HCT116 (cell line): Measurements from ENCODE around the gene SMAD2. TPM values are rescaled to one million over a fixed set of nuclear protein-coding genes. Genes with fewer than 3 reads are reported as not detected.

Source experiments
- ATAC-seq: fragments of 200-7000 bp; cut with Tn5 transposase; 2 replicates; pipeline ENCODE4 v1.9.1; 2020; ENCODE audit warnings: mild to moderate bottlenecking, moderate library complexity
- BruUV-seq: library from RNA; stranded (reverse); fragments of 400-500 nt; replicated peaks from 2 replicates; lab custom pipeline; 2021; lab: Mats Ljungman, UMichigan
- CTCF ChIA-PET: fragments of 300-600 bp; sonication (Branson Sonifier 250); formaldehyde crosslinking; loops from one replicate; lab custom pipeline; 2021; ENCODE audit warnings: antibody characterized with exemption; lab: Charles Lee
- POLR2A ChIA-PET: fragments of 300-600, 350-600 bp; sonication (Branson Sonifier 250); formaldehyde crosslinking; loops from one replicate; lab custom pipeline; 2021; ENCODE audit warnings: antibody characterized with exemption; lab: Charles Lee
- RAD21 ChIA-PET, 2 experiments: fragments of 300-600 bp; sonication (Branson Sonifier 250); formaldehyde crosslinking; loops; one replicate each; lab custom pipeline; 2023; ENCODE audit warnings: low total read pairs in 2 of 2; ENCODE audit not compliant: uncharacterized antibody in 2 of 2, unreplicated experiment in 2 of 2, low non-redundant PET in 1 of 2; lab: Charles Lee
- DNase-seq: peaks from one replicate; pipeline ENCODE4 v3.0.0-alpha.2; 2010; ENCODE audit warnings: low read depth, low spot score
- H2AFZ ChIP-seq: fragments of 200-600 bp; shearing (Covaris generic), sonication (generic); 2 replicates; pipeline ENCODE4 v1.6.1; 2017; ENCODE audit warnings: low read depth, mixed run types, mixed read lengths, antibody characterized with exemption, low read length; ENCODE audit not compliant: poor library complexity, severe bottlenecking
- H3K27ac ChIP-seq: 2 replicates; pipeline ENCODE4 v1.5.1; 2012; ENCODE audit warnings: low read depth, low read length
- H3K27me3 ChIP-seq: fragments of 200-600 bp; sonication (generic); 2 replicates; pipeline ENCODE4 v1.6.1; 2016; ENCODE audit warnings: mixed run types, low read length, mixed read lengths; ENCODE audit not compliant: insufficient read depth
- H3K36me3 ChIP-seq, 2 experiments: fragments of 200-500 bp in 1 of 2; fragments of 200-600 bp in 1 of 2; sonication (Bioruptor generic) in 1 of 2; sonication (generic) in 1 of 2; 2 replicates each; pipeline versions ENCODE4 v1.5.1 to v1.6.1; 2014 to 2016; ENCODE audit warnings: low read length in 2 of 2, inconsistent platforms in 1 of 2, mixed read lengths in 1 of 2, mixed run types in 1 of 2; ENCODE audit not compliant: insufficient read depth in 2 of 2, control insufficient read depth in 1 of 2
- H3K4me1 ChIP-seq, 2 experiments: fragments of 200-600 bp in 1 of 2; sonication (generic) in 1 of 2; 2 replicates each; pipeline versions ENCODE4 v1.5.1 to v1.6.1; 2012 to 2017; ENCODE audit warnings: low read length in 2 of 2, inconsistent platforms in 1 of 2, mild to moderate bottlenecking in 1 of 2, mixed read lengths in 1 of 2, mixed run types in 1 of 2, moderate library complexity in 1 of 2; ENCODE audit not compliant: insufficient read depth in 2 of 2, control insufficient read depth in 1 of 2
- H3K4me2 ChIP-seq: fragments of 200-600 bp; sonication (generic); 2 replicates; pipeline ENCODE4 v1.6.1; 2017; ENCODE audit warnings: mixed run types, low read length, mixed read lengths
- H3K4me3 ChIP-seq, 2 experiments: fragments of 200-600 bp in 1 of 2; sonication (generic) in 1 of 2; replicated peaks in 1 of 2; 2 replicates each; pipeline ENCODE4 v1.5.1; 2011 to 2016; ENCODE audit warnings: low read length in 2 of 2, control low read depth in 1 of 2, low read depth in 1 of 2, mild to moderate bottlenecking in 1 of 2, mixed read lengths in 1 of 2, mixed run types in 1 of 2
- H3K79me2 ChIP-seq: fragments of 200-600 bp; sonication (generic); 2 replicates; pipeline ENCODE4 v1.6.1; 2017; ENCODE audit warnings: mild to moderate bottlenecking, mixed run types, low read length, moderate library complexity, mixed read lengths; ENCODE audit not compliant: insufficient read depth
- H3K9ac ChIP-seq: fragments of 200-600 bp; sonication (generic); 2 replicates; pipeline ENCODE4 v1.6.1; 2016; ENCODE audit warnings: low read length, mixed read lengths
- H3K9me2 ChIP-seq: fragments of 200-600 bp; sonication (generic), shearing (Covaris generic); 2 replicates; pipeline ENCODE4 v1.6.1; 2017; ENCODE audit warnings: mixed run types, mild to moderate bottlenecking, moderate library complexity; ENCODE audit not compliant: insufficient read depth
- H3K9me3 ChIP-seq, 2 experiments: fragments of 200-500 bp in 1 of 2; fragments of 200-600 bp in 1 of 2; sonication (Bioruptor generic) in 1 of 2; sonication (generic) in 1 of 2; 2 replicates each; pipeline ENCODE4 v1.6.1; 2014 to 2017; ENCODE audit warnings: low read length in 2 of 2, mixed read lengths in 2 of 2, inconsistent platforms in 1 of 2, low read depth in 1 of 2, mild to moderate bottlenecking in 1 of 2, mixed run types in 1 of 2, moderate library complexity in 1 of 2; ENCODE audit not compliant: control insufficient read depth in 1 of 2, insufficient read depth in 1 of 2
- H4K20me1 ChIP-seq: fragments of 200-600 bp; sonication (generic), shearing (Covaris generic); 2 replicates; pipeline ENCODE4 v1.6.1; 2017; ENCODE audit warnings: mixed run types, mild to moderate bottlenecking, moderate library complexity; ENCODE audit not compliant: insufficient read depth
- CBX3 ChIP-seq: IDR thresholded peaks from 2 replicates; pipeline ENCODE4 v1.6.1; 2012; ENCODE audit warnings: low read depth
- CEBPB ChIP-seq: IDR thresholded peaks from 2 replicates; pipeline ENCODE4 v1.6.1; 2012; ENCODE audit warnings: low read depth
- ELF1 ChIP-seq: IDR thresholded peaks from 2 replicates; pipeline ENCODE4 v1.6.1; 2012; ENCODE audit warnings: low read depth, borderline replicate concordance
- EZH2 ChIP-seq: fragments of 200-600 bp; sonication (generic); IDR thresholded peaks from 2 replicates; pipeline ENCODE4 v1.6.1; 2017; ENCODE audit warnings: antibody characterized with exemption, mixed run types
- EZH2phosphoT487 ChIP-seq: fragments of 200-600 bp; IDR thresholded peaks from 2 replicates; pipeline ENCODE4 v1.6.1; 2018; ENCODE audit warnings: antibody characterized with exemption, borderline replicate concordance
- FOSL1 ChIP-seq: IDR thresholded peaks from 2 replicates; pipeline ENCODE4 v1.6.1; 2012; ENCODE audit warnings: low read depth
- JUND ChIP-seq: IDR thresholded peaks from 2 replicates; pipeline ENCODE4 v1.6.1; 2012
- RAD21 ChIP-seq: IDR thresholded peaks from 2 replicates; pipeline ENCODE4 v1.6.1; 2012; ENCODE audit warnings: low read depth, mild to moderate bottlenecking
- SP1 ChIP-seq: IDR thresholded peaks from 2 replicates; pipeline ENCODE4 v1.6.1; 2012; ENCODE audit warnings: low read depth
- YY1 ChIP-seq: IDR thresholded peaks from 2 replicates; pipeline ENCODE4 v1.6.1; 2011; ENCODE audit warnings: low read length, low read depth, moderate library complexity, mild to moderate bottlenecking; ENCODE audit not compliant: insufficient replicate concordance; ENCODE audit errors: extremely low read depth
- ZFX ChIP-seq: fragments of 450-650 bp; IDR thresholded peaks from 2 replicates; pipeline ENCODE4 v1.6.1; 2017
- intact Hi-C: fragments of 100-400 bp; cut with micrococcal nuclease; formaldehyde crosslinking; loops from 2 replicates; pipeline ENCODE4 v1.10.0; 2022
- total RNA-seq: library from RNA; stranded (reverse); gene quantifications from one replicate; pipeline ENCODE4 v1.2.1, GENCODE V29; 2021; ENCODE audit not compliant: unreplicated experiment
- TF ChIP-seq, protein P1 (sequence below): IDR thresholded peaks from 2 replicates; pipeline ENCODE4 v1.6.1; 2011; ENCODE audit warnings: mild to moderate bottlenecking, low read length, moderate library complexity; ENCODE audit not compliant: insufficient replicate concordance; ENCODE audit errors: extremely low read depth
- TF ChIP-seq, protein P2 (sequence below): IDR thresholded peaks from 2 replicates; pipeline ENCODE4 v1.6.1; 2012

Gene SMAD2
- total RNA-seq, 1 experiment from 2014 or later: 130 TPM

DNA sequence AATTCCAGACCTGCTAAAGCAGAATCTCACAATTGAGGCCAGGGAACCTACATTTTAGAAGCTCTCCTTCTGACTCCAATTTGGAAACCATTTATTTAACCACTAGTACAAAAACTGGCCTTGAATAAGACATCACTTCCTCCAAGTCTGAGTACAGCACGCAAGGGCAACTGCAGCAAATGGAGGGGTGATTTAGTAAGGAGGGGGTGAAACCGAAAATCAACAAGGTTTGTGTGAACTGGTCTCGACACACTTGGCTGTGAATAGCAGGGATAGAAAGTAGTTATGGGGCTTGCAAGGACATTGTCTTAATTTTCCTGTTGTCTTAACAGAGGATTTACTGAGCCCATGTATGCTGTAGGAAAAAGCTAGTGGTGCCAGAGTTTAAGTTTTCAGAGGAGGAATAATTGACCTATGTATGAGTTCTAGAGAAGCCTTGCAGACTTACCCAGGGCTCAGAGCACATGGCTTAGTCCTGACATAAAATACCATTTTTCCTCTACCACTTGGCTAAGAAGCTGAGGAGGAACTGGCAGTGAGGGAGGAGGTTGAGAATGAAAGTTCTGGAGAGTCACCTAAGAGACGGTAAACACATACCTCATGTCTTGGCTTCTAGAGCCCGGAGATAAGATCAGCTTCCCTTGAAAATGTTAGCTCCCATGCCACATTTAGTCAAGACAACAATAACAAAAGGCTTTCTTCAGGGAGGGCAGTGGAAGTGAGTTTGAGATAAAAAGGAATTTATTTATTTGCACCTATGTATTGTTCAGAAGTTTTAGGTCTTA lies 114.8 kb downstream of the SMAD2 start:
- H4K20me1 ChIP-seq: no peaks in the 10 kb centered on the region
- no peak overlapping the region for H3K4me2 ChIP-seq
- H3K4me3 ChIP-seq: no peak overlapping the region
- no peak for TF ChIP-seq CBX3
- TF ChIP-seq, protein P1, sequence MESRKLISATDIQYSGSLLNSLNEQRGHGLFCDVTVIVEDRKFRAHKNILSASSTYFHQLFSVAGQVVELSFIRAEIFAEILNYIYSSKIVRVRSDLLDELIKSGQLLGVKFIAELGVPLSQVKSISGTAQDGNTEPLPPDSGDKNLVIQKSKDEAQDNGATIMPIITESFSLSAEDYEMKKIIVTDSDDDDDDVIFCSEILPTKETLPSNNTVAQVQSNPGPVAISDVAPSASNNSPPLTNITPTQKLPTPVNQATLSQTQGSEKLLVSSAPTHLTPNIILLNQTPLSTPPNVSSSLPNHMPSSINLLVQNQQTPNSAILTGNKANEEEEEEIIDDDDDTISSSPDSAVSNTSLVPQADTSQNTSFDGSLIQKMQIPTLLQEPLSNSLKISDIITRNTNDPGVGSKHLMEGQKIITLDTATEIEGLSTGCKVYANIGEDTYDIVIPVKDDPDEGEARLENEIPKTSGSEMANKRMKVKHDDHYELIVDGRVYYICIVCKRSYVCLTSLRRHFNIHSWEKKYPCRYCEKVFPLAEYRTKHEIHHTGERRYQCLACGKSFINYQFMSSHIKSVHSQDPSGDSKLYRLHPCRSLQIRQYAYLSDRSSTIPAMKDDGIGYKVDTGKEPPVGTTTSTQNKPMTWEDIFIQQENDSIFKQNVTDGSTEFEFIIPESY: no peak
- TF ChIP-seq JUND: no peak
- TF ChIP-seq FOSL1: no peak
- TF ChIP-seq, protein P2, sequence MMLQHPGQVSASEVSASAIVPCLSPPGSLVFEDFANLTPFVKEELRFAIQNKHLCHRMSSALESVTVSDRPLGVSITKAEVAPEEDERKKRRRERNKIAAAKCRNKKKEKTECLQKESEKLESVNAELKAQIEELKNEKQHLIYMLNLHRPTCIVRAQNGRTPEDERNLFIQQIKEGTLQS: no peak
- TF ChIP-seq ZFX: no peak
- TF ChIP-seq CEBPB: no peak
- no peak for TF ChIP-seq EZH2phosphoT487
- TF ChIP-seq EZH2: no peak
- TF ChIP-seq RAD21: no peak
- TF ChIP-seq YY1: no peak
- no peak for TF ChIP-seq ELF1
- TF ChIP-seq SP1: no peak
- H3K9ac ChIP-seq: no peak overlapping the region
- CTCF ChIA-PET: no interaction called here
- H3K79me2 ChIP-seq: no peaks in the 10 kb centered on the region
- intact Hi-C loops: no loop called here
- DNase-seq (no peak), ATAC-seq (no peak)
- no peaks in the 10 kb centered on the region for H3K9me2 ChIP-seq
- no peaks in the 10 kb centered on the region for H3K9me3 ChIP-seq
- POLR2A ChIA-PET: interaction anchor here (0.5 kb wide), 1 partner anchor 114 kb away, joined by 3 read pairs; no protein-coding TSS in a partner anchor
- H3K4me1 ChIP-seq: no peaks in the 10 kb centered on the region
- H2AFZ ChIP-seq: no peak overlapping the region
- BruUV-seq: no TSS peak
- no peak overlapping the region for H3K27ac ChIP-seq
- H3K27me3 ChIP-seq: no peaks in the 10 kb centered on the region
- H3K36me3 ChIP-seq: no peaks in the 10 kb centered on the region
- RAD21 ChIA-PET: no interaction called here
